OCI-LY3 (cell line): ENCODE measurements around the gene TOP1.

ENCODE experiments used
- H2AFZ ChIP-seq: fragments of 200-600, 300-600 bp; shearing (Covaris generic); 2 replicates; pipeline ENCODE4 v1.6.0; 2014; ENCODE audit warnings: antibody characterized with exemption, low read depth, low read length
- H3K27ac ChIP-seq: fragments of 200-600, 300-600 bp; sonication (generic); 2 replicates; pipeline ENCODE4 v1.5.1; 2014; ENCODE audit warnings: mild to moderate bottlenecking, low read length, moderate library complexity, mixed read lengths
- H3K27me3 ChIP-seq: fragments of 200-600, 300-600 bp; sonication (generic); 2 replicates; pipeline ENCODE4 v1.6.1; 2014; ENCODE audit warnings: low read depth, low read length, mixed read lengths
- H3K36me3 ChIP-seq: fragments of 200-600, 300-600 bp; sonication (generic); replicated peaks from 2 replicates; pipeline ENCODE3; 2014; ENCODE audit warnings: low read depth, low read length, mixed read lengths
- H3K4me1 ChIP-seq: fragments of 300-600, 200-600 bp; sonication (generic); 2 replicates; pipeline ENCODE4 v1.6.1; 2014; ENCODE audit warnings: low read length, mixed read lengths
- H3K4me2 ChIP-seq: fragments of 200-600, 300-600 bp; sonication (generic); 2 replicates; pipeline ENCODE4 v1.6.1; 2014; ENCODE audit warnings: low read length, mixed read lengths
- H3K4me3 ChIP-seq: fragments of 300-600, 200-600 bp; sonication (generic); 2 replicates; pipeline ENCODE4 v1.5.1; 2014; ENCODE audit warnings: antibody characterized with exemption, mild to moderate bottlenecking, low read length, moderate library complexity
- H3K79me2 ChIP-seq: fragments of 300-600, 200-600 bp; shearing (Covaris generic); 2 replicates; pipeline ENCODE4 v1.6.1; 2014; ENCODE audit warnings: mild to moderate bottlenecking, low read length, mixed read lengths
- H3K9ac ChIP-seq: fragments of 300-600, 200-600 bp; shearing (Covaris generic); 2 replicates; pipeline ENCODE4 v1.6.0; 2014; ENCODE audit warnings: mild to moderate bottlenecking, low read length, moderate library complexity
- H3K9me3 ChIP-seq: fragments of 200-600, 300-600 bp; shearing (Covaris generic); 2 replicates; pipeline ENCODE4 v1.6.1; 2014; ENCODE audit warnings: low read length, mixed read lengths; ENCODE audit not compliant: insufficient read depth
- H4K20me1 ChIP-seq: fragments of 200-600, 300-600 bp; sonication (generic); 2 replicates; pipeline ENCODE4 v1.6.1; 2016; ENCODE audit warnings: low read length, mixed read lengths; ENCODE audit not compliant: insufficient read depth
- EZH2phosphoT487 ChIP-seq: fragments of 200-600 bp; shearing (Covaris generic); IDR thresholded peaks from 2 replicates; pipeline ENCODE4 v1.6.1; 2018; ENCODE audit warnings: antibody characterized with exemption, mixed run types, low read depth
- TF ChIP-seq, protein P1 (sequence below): fragments of 200-600, 300-600 bp; sonication (generic); IDR thresholded peaks from 2 replicates; pipeline ENCODE4 v1.5.1; 2014; ENCODE audit warnings: antibody characterized with exemption, low read length, low read depth

TOP1 gene

DNA sequence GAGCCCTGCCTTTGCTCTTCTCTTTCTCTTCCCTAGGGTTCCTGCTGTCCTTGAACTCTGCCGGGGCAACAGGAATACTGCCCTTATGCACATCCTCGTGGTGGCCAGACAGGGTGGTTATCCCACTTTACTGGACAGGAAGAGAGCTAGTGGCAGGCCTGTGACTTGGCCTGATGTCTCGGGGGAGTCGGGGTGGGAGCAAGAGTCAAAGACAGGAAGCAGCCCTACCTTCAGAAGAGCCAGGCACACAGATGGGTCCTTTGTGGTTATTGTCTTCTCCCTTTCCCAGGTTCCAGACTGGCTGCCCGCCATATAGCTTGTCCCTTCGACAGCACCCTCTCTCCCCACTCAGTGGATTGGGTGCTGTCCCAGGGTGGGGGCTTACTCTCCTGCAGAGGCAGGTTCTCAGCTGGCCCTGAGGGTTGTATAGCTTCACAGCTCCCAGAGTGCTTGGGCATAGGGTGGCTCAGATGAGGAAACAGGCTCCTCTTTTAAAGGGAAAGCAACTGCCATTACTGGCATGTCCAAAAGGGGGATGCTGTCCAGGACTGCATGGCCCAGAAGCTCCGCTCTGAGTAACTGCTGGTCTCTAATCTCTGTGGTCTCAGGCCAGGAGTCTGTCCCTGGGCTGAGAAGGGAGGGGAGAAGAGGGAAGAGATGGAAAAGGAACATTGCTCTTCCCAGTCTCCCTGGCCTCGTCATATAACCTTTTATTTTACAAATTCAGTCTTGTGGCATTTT is 126.0 kb downstream of the TOP1 start:
- H2AFZ ChIP-seq = no peak overlapping the region
- H3K79me2 ChIP-seq = peaks cover 98% of the 10 kb centered on the region
- peaks cover 18% of the 10 kb centered on the region for H3K4me1 ChIP-seq
- no peak overlapping the region for H3K27ac ChIP-seq
- TF ChIP-seq, protein P1, sequence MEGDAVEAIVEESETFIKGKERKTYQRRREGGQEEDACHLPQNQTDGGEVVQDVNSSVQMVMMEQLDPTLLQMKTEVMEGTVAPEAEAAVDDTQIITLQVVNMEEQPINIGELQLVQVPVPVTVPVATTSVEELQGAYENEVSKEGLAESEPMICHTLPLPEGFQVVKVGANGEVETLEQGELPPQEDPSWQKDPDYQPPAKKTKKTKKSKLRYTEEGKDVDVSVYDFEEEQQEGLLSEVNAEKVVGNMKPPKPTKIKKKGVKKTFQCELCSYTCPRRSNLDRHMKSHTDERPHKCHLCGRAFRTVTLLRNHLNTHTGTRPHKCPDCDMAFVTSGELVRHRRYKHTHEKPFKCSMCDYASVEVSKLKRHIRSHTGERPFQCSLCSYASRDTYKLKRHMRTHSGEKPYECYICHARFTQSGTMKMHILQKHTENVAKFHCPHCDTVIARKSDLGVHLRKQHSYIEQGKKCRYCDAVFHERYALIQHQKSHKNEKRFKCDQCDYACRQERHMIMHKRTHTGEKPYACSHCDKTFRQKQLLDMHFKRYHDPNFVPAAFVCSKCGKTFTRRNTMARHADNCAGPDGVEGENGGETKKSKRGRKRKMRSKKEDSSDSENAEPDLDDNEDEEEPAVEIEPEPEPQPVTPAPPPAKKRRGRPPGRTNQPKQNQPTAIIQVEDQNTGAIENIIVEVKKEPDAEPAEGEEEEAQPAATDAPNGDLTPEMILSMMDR = no peak
- no peak for TF ChIP-seq EZH2phosphoT487
- no peaks in the 10 kb centered on the region for H3K9me3 ChIP-seq
- H3K9ac ChIP-seq = no peak overlapping the region
- H3K4me2 ChIP-seq = no peak overlapping the region
- H4K20me1 ChIP-seq = peaks cover 100% of the 10 kb centered on the region
- H3K36me3 ChIP-seq = peaks cover 7% of the 10 kb centered on the region
- H3K4me3 ChIP-seq = no peak overlapping the region
- no peaks in the 10 kb centered on the region for H3K27me3 ChIP-seq

DNA sequence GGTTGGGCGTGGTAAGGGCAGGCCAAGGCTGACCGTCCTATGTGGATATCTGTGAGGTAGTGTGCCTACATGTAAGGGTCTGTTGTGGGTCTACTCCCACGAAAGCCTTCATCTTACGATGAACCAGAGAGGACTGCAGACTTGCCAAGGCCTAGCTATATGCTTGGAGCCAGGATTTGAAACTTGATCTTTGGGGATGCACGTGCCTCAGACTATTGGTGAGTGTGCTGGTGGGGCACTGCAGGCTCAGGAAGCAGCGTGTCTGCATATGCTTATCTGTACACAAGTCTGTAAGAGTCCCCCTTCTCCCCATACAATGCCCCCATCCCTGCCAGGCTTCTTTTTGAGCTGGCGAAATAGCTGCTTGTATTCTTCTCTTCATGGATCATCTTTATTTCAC is 126.6 kb downstream of the TOP1 start:
- H3K27ac ChIP-seq = no peak overlapping the region
- TF ChIP-seq, protein P1 = no peak
- no peak for TF ChIP-seq EZH2phosphoT487
- H3K9ac ChIP-seq = no peak overlapping the region
- H3K4me2 ChIP-seq = no peak overlapping the region
- H4K20me1 ChIP-seq = peaks cover 100% of the 10 kb centered on the region
- H3K4me3 ChIP-seq = no peak overlapping the region
- no peak overlapping the region for H2AFZ ChIP-seq
- H3K36me3 ChIP-seq = peaks cover 13% of the 10 kb centered on the region
- peaks cover 91% of the 10 kb centered on the region for H3K79me2 ChIP-seq
- no peaks in the 10 kb centered on the region for H3K27me3 ChIP-seq
- no peaks in the 10 kb centered on the region for H3K9me3 ChIP-seq
- H3K4me1 ChIP-seq = peaks cover 18% of the 10 kb centered on the region

DNA sequence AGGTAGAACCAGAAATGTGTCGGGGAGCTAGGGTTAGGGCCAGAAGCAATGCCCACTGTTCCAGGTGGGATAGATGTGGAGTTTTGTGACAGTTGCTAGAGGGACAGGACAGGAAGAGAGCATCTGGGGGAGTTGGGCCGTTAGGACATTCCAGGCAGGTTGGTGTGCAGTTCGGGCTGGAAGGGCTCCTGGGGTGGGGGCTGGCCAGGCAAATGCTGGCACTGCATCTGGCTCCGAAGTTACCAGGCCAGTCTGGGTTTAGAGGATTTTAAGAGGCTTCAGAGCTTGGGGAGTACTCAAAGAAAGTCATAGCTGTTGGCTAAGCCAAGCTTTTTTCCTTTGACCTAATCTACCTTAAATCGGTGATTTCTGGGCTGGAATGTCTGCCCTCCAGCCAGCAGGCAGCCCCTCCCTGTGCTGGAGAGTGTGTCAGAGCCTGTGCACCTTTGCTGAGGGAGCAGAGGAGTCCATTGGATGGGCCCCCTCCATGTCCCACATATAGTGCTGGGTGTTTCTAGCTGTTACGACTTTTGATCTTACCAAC is 129.5 kb downstream of the TOP1 start:
- no peaks in the 10 kb centered on the region for H3K27me3 ChIP-seq
- H3K4me1 ChIP-seq = peaks cover 18% of the 10 kb centered on the region
- TF ChIP-seq, protein P1 = no peak
- no peak for TF ChIP-seq EZH2phosphoT487
- peaks cover 29% of the 10 kb centered on the region for H3K36me3 ChIP-seq
- no peak overlapping the region for H2AFZ ChIP-seq
- H4K20me1 ChIP-seq = peaks cover 77% of the 10 kb centered on the region
- peaks cover 62% of the 10 kb centered on the region for H3K79me2 ChIP-seq
- no peak overlapping the region; the same call in 1 of the 2 replicates for H3K4me2 ChIP-seq
- H3K4me3 ChIP-seq = no peak overlapping the region
- no peaks in the 10 kb centered on the region for H3K9me3 ChIP-seq
- no peak overlapping the region for H3K27ac ChIP-seq
- no peak overlapping the region for H3K9ac ChIP-seq

DNA sequence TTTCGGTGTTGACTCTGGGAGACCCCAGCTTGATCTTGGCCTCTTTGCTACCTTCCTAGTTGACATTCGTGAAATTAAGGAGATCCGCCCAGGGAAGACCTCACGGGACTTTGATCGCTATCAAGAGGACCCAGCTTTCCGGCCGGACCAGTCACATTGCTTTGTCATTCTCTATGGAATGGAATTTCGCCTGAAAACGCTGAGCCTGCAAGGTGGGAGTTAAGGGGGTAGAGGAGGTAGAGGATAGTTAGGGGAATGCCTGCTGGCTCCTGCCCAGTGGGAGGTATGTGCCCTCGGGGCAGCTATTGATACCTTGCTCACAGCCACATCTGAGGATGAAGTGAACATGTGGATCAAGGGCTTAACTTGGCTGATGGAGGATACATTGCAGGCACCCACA is 130.9 kb downstream of the TOP1 start:
- Histone ChIP-seq H3K9ac (no peak overlapping the region), H4K20me1 (peaks cover 63% of the 10 kb centered on the region), H3K27me3 (no peaks in the 10 kb centered on the region), H3K4me3 (no peak overlapping the region), H3K36me3 (peaks cover 43% of the 10 kb centered on the region), H2AFZ (no peak overlapping the region), H3K27ac (no peak overlapping the region), H3K79me2 (peaks cover 49% of the 10 kb centered on the region), H3K4me2 (no peak overlapping the region), H3K9me3 (no peaks in the 10 kb centered on the region), H3K4me1 (peaks cover 18% of the 10 kb centered on the region)
- TF ChIP-seq, protein P1 = no peak
- no peak for TF ChIP-seq EZH2phosphoT487
